Measurements from ENCODE around the gene GFI1.
"Not testable (repeated sequence)": the region's sequence is repeated elsewhere in the genome, so short reads cannot be mapped to it uniquely, and the experiment has no call there.

GFI1 gene

GRCh38 chr1:92434572-92434971 lies 52.2 kb downstream of the GFI1 start:
- not testable (repeated sequence) for H3K27ac Mint-ChIP-seq; H3K9me3 Mint-ChIP-seq; H3K27me3 Mint-ChIP-seq (ENCODE audit: low read depth); H3K4me3 Mint-ChIP-seq; H3K36me3 Mint-ChIP-seq (ENCODE audit: low read depth)
- peaks cover 11% of the 10 kb centered on the region for H3K4me1 Mint-ChIP-seq (ENCODE audit: low read depth)

DNA sequence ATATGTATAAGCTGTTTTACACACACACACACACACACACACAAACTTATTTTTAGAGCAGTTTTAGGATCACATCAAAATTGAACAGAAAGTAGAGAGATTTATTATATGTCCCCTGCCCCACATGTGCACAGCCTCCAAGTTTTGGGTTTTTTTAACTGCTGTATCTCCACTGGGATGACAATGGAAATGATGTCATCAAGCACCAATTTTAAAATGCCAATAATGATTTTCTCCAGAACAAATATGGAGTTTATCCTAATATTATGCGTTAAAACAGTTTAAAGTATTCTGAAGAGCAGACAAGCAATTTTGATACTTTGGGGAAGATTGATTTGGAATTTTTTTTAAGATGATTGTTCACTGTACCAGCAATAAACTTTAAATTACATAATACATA lies 56.7 kb downstream of the GFI1 start:
- no peaks in the 10 kb centered on the region for H3K27me3 Mint-ChIP-seq (ENCODE audit: low read depth)
- peaks cover 6% of the 10 kb centered on the region for H3K36me3 Mint-ChIP-seq (ENCODE audit: low read depth)
- no peaks in the 10 kb centered on the region for H3K4me1 Mint-ChIP-seq (ENCODE audit: low read depth)
- H3K27ac Mint-ChIP-seq = no peak overlapping the region
- H3K9me3 Mint-ChIP-seq = no peaks in the 10 kb centered on the region
- no peak overlapping the region for H3K4me3 Mint-ChIP-seq

DNA sequence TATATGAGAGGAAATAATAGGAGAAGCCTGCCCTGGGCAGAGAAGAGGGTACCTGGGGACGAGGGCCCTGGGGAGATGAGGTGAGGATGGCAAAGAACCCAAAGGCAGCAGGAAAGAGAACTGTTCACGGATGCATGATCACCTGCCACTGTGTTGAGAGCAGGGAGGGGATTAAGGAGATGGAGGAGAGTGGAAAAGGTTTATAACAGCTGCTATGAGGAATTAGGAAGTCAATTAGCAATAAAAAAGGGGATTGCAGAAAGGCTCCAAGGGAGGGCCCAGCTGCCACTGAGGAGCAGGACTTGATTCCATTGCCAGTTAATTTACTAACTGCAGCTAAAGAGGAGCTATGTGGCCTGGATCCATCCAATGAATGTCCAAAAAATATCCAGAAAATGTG lies 61.1 kb downstream of the GFI1 start:
- Mint-ChIP-seq H3K4me1 (ENCODE audit: low read depth) (peaks cover 4% of the 10 kb centered on the region), H3K27me3 (ENCODE audit: low read depth) (peaks cover 3% of the 10 kb centered on the region), H3K36me3 (ENCODE audit: low read depth) (no peaks in the 10 kb centered on the region), H3K4me3 (no peak overlapping the region), H3K9me3 (no peaks in the 10 kb centered on the region), H3K27ac (no peak overlapping the region)

Data from T-helper 1 cell treated with Interleukin-12 subunit alpha and Interleukin-12 subunit beta and Interleukin-4 antibody, amounts not matched to agents 30 μg/mL and 1 μg/mL, for 36 hours (primary cell).